GM18517 (cell line): Measurements from ENCODE around the gene OR52K2.
"Not testable (repeated sequence)": the region's sequence is repeated elsewhere in the genome, so short reads cannot be mapped to it uniquely, and the experiment has no call there.

Source experiments
- ATAC-seq: cut with Tn5 transposase; IDR thresholded peaks from one replicate; pipeline ENCODE4 v1.9.1; 2021; ENCODE audit warnings: mild to moderate bottlenecking, moderate library complexity; ENCODE audit not compliant: unreplicated experiment

The OR52K2 gene

DNA sequence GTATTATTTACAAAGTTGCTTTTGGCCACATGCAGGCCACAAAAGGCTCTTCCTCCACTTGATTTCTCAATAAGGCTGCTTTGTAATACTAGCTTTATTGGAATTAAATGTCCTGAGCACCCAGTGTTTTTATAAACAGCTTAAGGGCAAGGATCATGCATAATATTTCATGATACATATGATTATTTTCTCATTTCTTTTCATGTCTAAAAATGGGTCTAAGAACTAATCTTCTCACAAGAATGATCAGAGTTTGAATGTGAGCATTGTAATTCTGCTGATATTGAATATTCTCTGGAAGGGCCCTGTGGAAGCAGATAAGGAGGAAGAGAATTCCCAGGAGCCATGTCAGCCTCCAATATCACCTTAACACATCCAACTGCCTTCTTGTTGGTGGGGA, at the start of gene OR52K2:
OR52K2 (plus strand) TSS at position 301 of the 400 bp plus-strand sequence; CDS start at position 346, 45 bp downstream.
- ATAC-seq = no peak

GRCh38 chr11:4406206-4406605, 42.9 kb upstream of the OR52K2 start:
- not testable (repeated sequence) for ATAC-seq

DNA sequence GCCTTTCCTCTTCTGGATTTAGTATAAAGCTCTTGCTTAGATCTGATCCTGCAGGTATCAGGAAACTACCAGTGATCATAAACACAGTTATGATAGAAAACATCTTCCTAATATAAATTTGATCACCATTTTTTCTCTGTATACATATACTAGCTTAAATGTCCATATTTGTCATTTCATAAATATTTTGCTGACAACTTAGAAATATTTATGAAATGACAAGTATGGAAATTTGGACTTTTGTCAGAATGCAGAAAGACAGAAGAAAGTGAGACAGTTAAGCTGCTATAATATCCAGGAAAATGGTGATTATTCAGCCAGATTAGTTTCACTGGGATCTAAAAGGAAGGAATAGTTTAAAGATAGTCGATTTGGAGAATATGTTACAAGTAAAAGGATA, 32.8 kb upstream of the OR52K2 start:
- ATAC-seq = no peak

- ATAC-seq = no peak
These were observed 32.3 kb upstream of the OR52K2 start for GRCh38 chr11:4416816-4417215.

DNA sequence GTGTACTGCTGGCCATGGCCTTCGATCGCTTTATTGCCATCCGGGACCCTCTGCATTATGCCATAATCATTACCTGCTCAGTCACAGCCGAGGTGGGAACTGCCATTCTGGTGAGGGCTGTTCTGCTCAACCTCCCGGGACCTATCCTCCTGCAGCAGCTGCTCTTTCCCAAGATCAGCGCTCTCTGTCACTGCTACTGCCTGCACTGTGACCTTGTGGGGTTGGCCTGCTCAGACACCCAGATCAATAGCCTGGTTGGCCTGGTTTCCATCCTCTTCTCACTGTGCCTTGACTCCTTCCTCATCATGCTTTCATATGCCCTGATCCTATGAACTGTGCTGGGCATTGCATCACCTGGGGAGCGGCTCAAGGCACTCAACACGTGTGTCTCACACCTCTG, 30.7 kb upstream of the OR52K2 start:
- no peak for ATAC-seq

DNA sequence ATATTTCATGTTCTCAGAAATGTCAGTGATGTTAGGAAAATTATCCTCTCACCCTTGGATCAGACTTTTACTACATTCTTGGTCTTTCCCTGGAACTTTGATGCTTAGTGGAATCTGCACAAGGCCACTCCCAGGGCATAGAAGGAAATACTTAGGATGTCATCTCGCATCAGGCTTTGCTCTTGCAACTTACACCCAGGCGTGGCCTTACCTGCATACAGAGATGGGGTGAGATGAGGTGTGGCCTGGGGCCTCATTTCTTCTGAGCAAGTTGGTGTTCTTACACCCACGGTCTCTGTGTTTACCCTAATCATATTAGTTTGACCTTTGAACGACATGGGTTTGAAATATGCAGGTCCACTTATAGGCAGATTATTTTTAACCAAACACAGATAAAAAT, 19.0 kb upstream of the OR52K2 start:
- no peak for ATAC-seq

GRCh38 chr11:4433856-4434255, 15.2 kb upstream of the OR52K2 start:
- ATAC-seq = no peak

DNA sequence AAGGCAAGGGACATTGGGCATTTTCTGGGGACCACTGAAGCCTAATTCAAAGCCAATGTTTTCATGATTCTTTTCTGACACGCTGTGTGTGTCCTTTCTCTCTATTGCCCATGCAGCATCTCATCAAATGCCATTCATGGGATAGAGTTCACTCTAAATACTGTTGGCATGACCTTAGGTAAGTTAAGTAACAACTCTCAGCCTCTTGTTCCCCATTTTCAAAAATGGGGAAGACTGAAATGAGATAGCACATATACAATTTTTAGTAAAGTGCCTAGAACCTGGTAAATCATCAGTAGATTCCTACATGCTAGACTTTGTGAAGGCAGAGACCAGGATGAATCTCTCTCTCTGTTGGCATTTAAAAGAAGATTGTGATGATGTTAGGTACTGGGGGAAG, 12.7 kb upstream of the OR52K2 start:
- no peak for ATAC-seq

GRCh38 chr11:4441515-4441914, 7.6 kb upstream of the OR52K2 start:
- no peak for ATAC-seq

- ATAC-seq = no peak
These were observed 5.7 kb upstream of the OR52K2 start for GRCh38 chr11:4443232-4443891.

- ATAC-seq = no peak
These were observed 4.0 kb downstream of the OR52K2 start for GRCh38 chr11:4453118-4453517.

GRCh38 chr11:4454021-4454420, 4.9 kb downstream of the OR52K2 start:
- ATAC-seq = no peak

DNA sequence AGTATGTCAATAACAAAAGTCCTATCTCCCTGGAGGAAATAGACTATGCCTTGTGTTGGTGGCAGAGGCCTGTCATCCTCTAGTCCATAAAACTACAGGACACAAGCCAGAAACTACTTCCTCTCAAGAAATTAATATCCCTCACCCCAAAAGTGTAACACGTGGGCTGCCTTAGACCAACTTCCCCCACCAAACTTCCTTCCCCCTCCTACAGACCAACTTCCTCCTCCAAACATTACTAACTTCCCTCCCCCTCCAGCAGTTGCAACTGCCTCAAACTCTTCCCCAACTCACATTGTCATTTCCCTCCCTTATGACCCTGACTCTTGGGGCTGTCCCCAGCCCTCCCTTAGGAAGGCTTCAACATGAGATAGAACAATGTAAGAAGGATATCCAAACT, 6.3 kb downstream of the OR52K2 start:
- no peak for ATAC-seq

GRCh38 chr11:4459500-4459899, 10.4 kb downstream of the OR52K2 start:
- peak; percentile 73 for ATAC-seq

- ATAC-seq = no peak
These were observed 11.1 kb downstream of the OR52K2 start for GRCh38 chr11:4460151-4460550.

- no peak for ATAC-seq
These were observed 15.4 kb downstream of the OR52K2 start for GRCh38 chr11:4464216-4465159.

GRCh38 chr11:4465407-4465806, 16.3 kb downstream of the OR52K2 start:
- ATAC-seq = no peak

DNA sequence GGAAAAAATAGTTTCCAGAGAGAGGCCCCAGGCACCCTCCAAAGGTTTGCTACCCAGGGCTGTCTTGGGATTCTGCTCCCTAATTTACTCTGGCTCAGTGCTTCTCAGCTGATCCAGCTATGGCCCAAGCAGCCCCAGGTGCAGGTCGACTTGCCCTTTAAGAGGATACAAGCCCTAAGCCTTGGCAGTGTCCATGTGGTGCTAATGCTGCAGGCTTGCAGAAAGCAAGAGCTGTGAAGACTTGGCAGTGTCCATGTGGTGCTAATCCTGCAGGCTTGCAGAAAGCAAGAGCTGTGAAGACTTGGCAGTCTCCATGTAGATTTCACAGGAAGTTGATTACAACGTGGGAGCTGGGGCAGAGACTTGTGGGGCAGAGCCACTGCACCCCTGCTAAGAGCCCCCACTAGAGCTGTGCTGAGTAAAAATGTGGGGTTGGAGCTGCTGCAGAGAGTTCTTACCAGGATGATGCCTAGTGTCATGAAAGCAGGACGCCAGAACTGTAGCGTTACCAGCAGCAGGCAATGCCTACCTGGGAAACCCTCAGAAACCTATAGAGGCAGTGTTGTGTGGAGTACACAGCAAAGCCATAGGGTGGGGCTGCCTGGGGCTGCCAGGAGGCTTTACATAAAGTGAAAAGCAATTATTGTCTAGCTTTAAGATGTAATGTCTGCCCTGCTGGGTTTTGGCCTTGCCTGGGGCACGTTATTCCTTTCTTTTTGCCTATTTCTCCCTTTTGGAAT, 17.2 kb downstream of the OR52K2 start:
- no peak for ATAC-seq

- ATAC-seq = no peak
These were observed 17.9 kb downstream of the OR52K2 start for GRCh38 chr11:4466871-4467442.

DNA sequence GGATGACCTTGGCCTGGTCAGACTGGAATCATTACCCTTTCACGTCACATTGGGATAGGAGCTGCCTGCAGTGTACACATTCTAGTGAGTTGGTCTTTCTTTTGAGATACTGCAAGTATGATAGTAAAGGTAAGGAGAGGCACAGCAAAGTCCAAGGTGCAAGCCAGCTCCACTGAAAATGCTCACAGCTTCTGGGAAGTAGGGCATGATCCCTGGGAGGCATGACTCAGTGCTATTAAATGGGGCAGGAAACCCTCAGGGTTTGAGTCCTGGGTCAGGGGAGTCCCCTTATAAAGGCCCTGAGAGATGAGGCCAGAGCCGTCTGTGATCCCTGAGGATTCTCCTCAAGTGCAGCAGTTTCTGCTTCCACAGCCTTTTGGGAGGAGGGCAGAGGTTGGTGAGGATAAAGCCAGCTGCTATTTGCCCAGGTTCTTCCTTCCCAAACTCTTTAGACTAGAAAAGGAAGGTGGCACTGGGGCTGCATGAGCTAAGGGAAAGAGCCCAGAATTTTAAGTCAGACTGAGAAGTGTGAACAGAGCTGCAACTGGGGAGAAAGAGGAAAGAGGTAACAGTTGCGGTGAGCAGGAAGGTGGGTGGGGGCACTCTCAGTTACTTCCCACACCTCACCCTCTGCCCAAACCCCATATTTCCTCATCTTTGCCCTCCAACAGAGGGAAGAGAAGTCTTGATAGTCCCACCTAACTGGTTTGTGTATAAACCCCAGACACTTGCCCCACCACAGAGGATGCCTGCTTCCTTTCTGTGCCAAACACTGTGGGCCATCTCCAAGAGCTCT, 18.9 kb downstream of the OR52K2 start:
- no peak for ATAC-seq
